ENCODE data around the gene P2RY2. TPM values are rescaled to one million over a fixed set of nuclear protein-coding genes. Genes with fewer than 3 reads are reported as not detected.

P2RY2 gene
- total and polyA plus RNA-seq, 2 experiments from 2014 or later = 0.63 to 1.6 TPM

GRCh38 chr11:73229896-73230875, 12.1 kb downstream of the P2RY2 start (continued):
- TF ChIP-seq CTCF (conservative IDR thresholded peaks at IDR 0.05; ENCODE audit: low read depth in 2 of 2) = no peak

- Histone ChIP-seq H3K4me2 (no peak overlapping the region), H3K36me3 (ENCODE audit: insufficient read depth) (no peaks in the 10 kb centered on the region), H3K27me3 (ENCODE audit: insufficient read depth) (no peaks in the 10 kb centered on the region), H3K9me2 (ENCODE audit: insufficient read depth) (no peaks in the 10 kb centered on the region), H3K79me2 (replicated peaks; ENCODE audit: insufficient read depth) (no peaks in the 10 kb centered on the region), H3K4me3 (no peak overlapping the region), H4K20me1 (replicated peaks; ENCODE audit: insufficient read depth) (no peaks in the 10 kb centered on the region), H3K4me1 (ENCODE audit: insufficient read depth) (peaks cover 12% of the 10 kb centered on the region), H3F3A (replicated peaks; ENCODE audit: low read depth) (no peaks in the 10 kb centered on the region), H3K27ac (ENCODE audit: low read depth) (no peak overlapping the region), H2AFZ (no peak overlapping the region)
- no peak overlapping the region for H3K27ac Mint-ChIP-seq
- H3K4me3 Mint-ChIP-seq = no peak overlapping the region
- no peaks in the 10 kb centered on the region for H3K36me3 Mint-ChIP-seq (ENCODE audit: low read depth)
- DNase-seq (ENCODE audit: low spot score) (no peak), ATAC-seq (no peak)
- peaks cover 25% of the 10 kb centered on the region for H3K4me1 Mint-ChIP-seq
- H3K27me3 Mint-ChIP-seq (ENCODE audit: insufficient read depth, low read depth, poor library complexity) = peaks cover 9% of the 10 kb centered on the region
- no peaks in the 10 kb centered on the region for H3K9me3 Mint-ChIP-seq
- TF ChIP-seq CREB1 (CRISPR knock-in tag; IDR thresholded peaks at IDR 0.05; ENCODE audit: low read depth) (no peak), POLR2AphosphoS5 (IDR thresholded peaks at IDR 0.05; ENCODE audit: low read depth) (no peak), ETS1 (IDR thresholded peaks at IDR 0.05) (no peak), ZNF114 (CRISPR knock-in tag; IDR thresholded peaks at IDR 0.05) (no peak), EZH2 (IDR thresholded peaks at IDR 0.05; ENCODE audit: low read depth, unreplicated experiment) (no peak), JUNB (IDR thresholded peaks at IDR 0.05; ENCODE audit: unreplicated experiment) (no peak), REST (IDR thresholded peaks at IDR 0.05; ENCODE audit: unreplicated experiment) (no peak), ZNF331 (CRISPR knock-in tag; IDR thresholded peaks at IDR 0.05; ENCODE audit: low read depth) (no peak), EZH2phosphoT487 (IDR thresholded peaks at IDR 0.05; ENCODE audit: unreplicated experiment) (no peak), ZNF462 (CRISPR knock-in tag; IDR thresholded peaks at IDR 0.05) (no peak), NANOG (IDR thresholded peaks at IDR 0.05; ENCODE audit: borderline replicate concordance) (no peak)
Measured at GRCh38 chr11:73230931-73231330, 12.8 kb downstream of the P2RY2 start.

Measured in GM23338 (cell line).